Measurements from ENCODE around the gene GOLGA7B. TPM values are rescaled to one million over a fixed set of nuclear protein-coding genes. Genes with fewer than 3 reads are reported as not detected.

GOLGA7B gene
- total RNA-seq, 6 donors from 2014 or later: 1.0 to 2.6 (median 1.1) TPM

- Histone ChIP-seq H3K4me3 (no peak overlapping the region), H3K36me3 (no peaks in the 10 kb centered on the region), H3K27me3 (peaks cover 0 to 9% (median 2%) of the 10 kb centered on the region in 4 donors), H3K27ac (no peak overlapping the region), H3K9me3 (no peaks in the 10 kb centered on the region), H3K4me1 (peaks cover 10 to 20% (median 15%) of the 10 kb centered on the region in 4 donors)
- TF ChIP-seq POLR2A (IDR thresholded peaks at IDR 0.05): no peak
- TF ChIP-seq POLR2AphosphoS5 (IDR thresholded peaks at IDR 0.05): no peak
- TF ChIP-seq EP300 (IDR thresholded peaks at IDR 0.05): no peak
- TF ChIP-seq CTCF (IDR thresholded peaks at IDR 0.05): no peak
- DNase-seq: no peak
- WGBS, 2 donors: 69 to 94% methylated on average over 3 to 4 of the region's 4 CpGs
- ATAC-seq (ENCODE audit: low FRiP score in 2 of 2): no peak
Measured at GRCh38 chr10:97852840-97853405, 3.3 kb downstream of the GOLGA7B start.

- H3K9me3 ChIP-seq: no peaks in the 10 kb centered on the region
- no peak overlapping the region for H3K27ac ChIP-seq
- peaks cover 0 to 7% (median 2%) of the 10 kb centered on the region in 4 donors for H3K27me3 ChIP-seq
- no peaks in the 10 kb centered on the region for H3K36me3 ChIP-seq
- TF ChIP-seq POLR2A (IDR thresholded peaks at IDR 0.05): no peak
- no peak for ATAC-seq (ENCODE audit: low FRiP score in 2 of 2)
- H3K4me1 ChIP-seq: peaks cover 7 to 9% (median 7%) of the 10 kb centered on the region in 4 donors
- DNase-seq: no peak
- no peak overlapping the region for H3K4me3 ChIP-seq
- 82 to 93% methylated on average over 3 of the region's 3 CpGs for WGBS, 2 donors
Measured at GRCh38 chr10:97854743-97855142, 5.1 kb downstream of the GOLGA7B start.

GRCh38 chr10:97858001-97858439 lies 8.4 kb downstream of the GOLGA7B start:
- ATAC-seq (ENCODE audit: low FRiP score in 2 of 2): peak in 1 of 2 donors; percentile 66
- Histone ChIP-seq H3K36me3 (no peaks in the 10 kb centered on the region), H3K27ac (no peak overlapping the region), H3K27me3 (no peaks in the 10 kb centered on the region), H3K4me1 (no peaks in the 10 kb centered on the region), H3K4me3 (no peak overlapping the region), H3K9me3 (no peaks in the 10 kb centered on the region)
- peak in 1 of 2 donors; percentile 38 for DNase-seq
- WGBS, 2 donors: 29 to 52% methylated on average over 1 of the region's 1 CpG
- TF ChIP-seq POLR2AphosphoS5 (IDR thresholded peaks at IDR 0.05) (no peak), EP300 (IDR thresholded peaks at IDR 0.05) (no peak), POLR2A (IDR thresholded peaks at IDR 0.05) (no peak), CTCF (IDR thresholded peaks at IDR 0.05) (no peak)

GRCh38 chr10:97861097-97861750 lies 11.6 kb downstream of the GOLGA7B start:
- Histone ChIP-seq H3K4me1 (no peaks in the 10 kb centered on the region), H3K4me3 (no peak overlapping the region), H3K9me3 (no peaks in the 10 kb centered on the region), H3K27ac (no peak overlapping the region), H3K36me3 (no peaks in the 10 kb centered on the region), H3K27me3 (no peaks in the 10 kb centered on the region)
- ATAC-seq (ENCODE audit: low FRiP score in 2 of 2) (peak in 1 of 2 donors; percentile 30), DNase-seq (peak in 1 of 2 donors; percentile 59)
- 70 to 84% methylated on average over 3 of the region's 3 CpGs for WGBS, 2 donors
- no peak for TF ChIP-seq POLR2A (IDR thresholded peaks at IDR 0.05)
- TF ChIP-seq CTCF (IDR thresholded peaks at IDR 0.05): no peak
- TF ChIP-seq POLR2AphosphoS5 (IDR thresholded peaks at IDR 0.05): no peak
- TF ChIP-seq EP300 (IDR thresholded peaks at IDR 0.05): no peak

GRCh38 chr10:97861924-97862323 lies 12.3 kb downstream of the GOLGA7B start:
- Histone ChIP-seq H3K27me3 (no peaks in the 10 kb centered on the region), H3K27ac (no peak overlapping the region), H3K4me1 (no peaks in the 10 kb centered on the region), H3K4me3 (no peak overlapping the region), H3K36me3 (no peaks in the 10 kb centered on the region), H3K9me3 (no peaks in the 10 kb centered on the region)
- TF ChIP-seq EP300 (IDR thresholded peaks at IDR 0.05): no peak
- no peak for TF ChIP-seq CTCF (IDR thresholded peaks at IDR 0.05)
- no peak for TF ChIP-seq POLR2AphosphoS5 (IDR thresholded peaks at IDR 0.05)
- no peak for TF ChIP-seq POLR2A (IDR thresholded peaks at IDR 0.05)
- no peak for DNase-seq
- WGBS, 2 donors: 24 to 29% methylated on average over 1 of the region's 1 CpG
- ATAC-seq (ENCODE audit: low FRiP score in 2 of 2): no peak

Measured in upper lobe of left lung (tissue), 6 donors.